Stimulated activated CD8-positive, alpha-beta memory T cell treated with anti-CD3 and anti-CD28 coated beads, Interleukin-12 subunit alpha, Interleukin-12 subunit beta, amount 100 ng/mL, for 1 hour (primary cell): Measurements from ENCODE around the gene GPC1.
"Not testable (repeated sequence)": the region's sequence is repeated elsewhere in the genome, so short reads cannot be mapped to it uniquely, and the experiment has no call there.

ENCODE experiments used
- DNase-seq: peaks from one replicate; pipeline ENCODE4 v3.0.0-alpha.2; 2020; ENCODE audit warnings: low read depth

Gene GPC1

GRCh38 chr2:240435457-240435947, at the start of gene GPC1:
GPC1 (plus strand) TSS chr2:240435663; CDS start chr2:240435919, 256 bp downstream.
- DNase-seq: peak; percentile 30

- no peak for DNase-seq
These were observed 49.1 kb upstream of the GPC1 start for GRCh38 chr2:240386326-240386725.

GRCh38 chr2:240386743-240387142, 48.7 kb upstream of the GPC1 start:
- not testable (repeated sequence) for DNase-seq

- DNase-seq: no peak
These were observed 48.2 kb upstream of the GPC1 start for GRCh38 chr2:240387325-240387668.

- no peak for DNase-seq
These were observed 47.6 kb upstream of the GPC1 start for GRCh38 chr2:240387669-240388358.

- DNase-seq: no peak
These were observed 46.8 kb upstream of the GPC1 start for GRCh38 chr2:240388471-240389301.

GRCh38 chr2:240389302-240389805, 46.1 kb upstream of the GPC1 start:
- DNase-seq: no peak

GRCh38 chr2:240390091-240391073, 45.1 kb upstream of the GPC1 start:
- DNase-seq: no peak

GRCh38 chr2:240391111-240392051, 44.1 kb upstream of the GPC1 start:
- no peak for DNase-seq

GRCh38 chr2:240392084-240392947, 43.1 kb upstream of the GPC1 start:
- DNase-seq: no peak

GRCh38 chr2:240392948-240393830, 42.3 kb upstream of the GPC1 start:
- DNase-seq: no peak

GRCh38 chr2:240393831-240394410, 41.5 kb upstream of the GPC1 start:
- no peak for DNase-seq

GRCh38 chr2:240394549-240394948, 40.9 kb upstream of the GPC1 start:
- DNase-seq: no peak

- DNase-seq: no peak
These were observed 40.0 kb upstream of the GPC1 start for GRCh38 chr2:240395448-240395847.

GRCh38 chr2:240395896-240396622, 39.4 kb upstream of the GPC1 start:
- no peak for DNase-seq

GRCh38 chr2:240396623-240397541, 38.6 kb upstream of the GPC1 start:
- DNase-seq: no peak

GRCh38 chr2:240397542-240397916, 37.9 kb upstream of the GPC1 start:
- DNase-seq: no peak
